GM20431 (cell line): Measurements from ENCODE around the gene ZSCAN5A.
"Not testable (repeated sequence)": the region's sequence is repeated elsewhere in the genome, so short reads cannot be mapped to it uniquely, and the experiment has no call there.

ENCODE experiments used
- in situ Hi-C: fragments of 300-500 bp; cut with MseI, MboI; formaldehyde crosslinking; loops from one replicate; pipeline ENCODE4 v1.15.0; 2020; ENCODE audit warnings: low sequenced_read_pairs; ENCODE audit not compliant: unreplicated experiment

ZSCAN5A gene

DNA sequence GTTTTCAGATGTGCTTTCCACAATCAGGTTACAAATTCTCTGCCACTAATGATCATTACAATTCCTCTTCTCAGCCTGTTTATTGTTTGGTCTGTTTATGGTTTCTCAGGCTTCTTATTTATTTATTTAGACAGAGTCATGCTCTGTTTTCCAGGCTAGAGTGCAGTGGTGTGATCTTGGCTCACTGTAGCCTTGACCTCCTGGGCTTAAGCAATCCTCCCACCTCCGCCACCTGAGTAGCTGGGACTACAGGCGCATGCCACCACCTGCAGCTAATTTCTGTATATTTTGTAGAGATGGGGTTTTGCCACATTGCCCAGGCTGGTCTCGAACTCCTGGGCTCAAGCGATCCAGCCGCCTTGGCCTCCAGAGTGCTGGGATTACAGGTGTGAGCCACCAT is 2.1 kb upstream of the ZSCAN5A start:
- in situ Hi-C loops = no loop called here

GRCh38 chr19:56315077-56315828 is 614 bp upstream of the ZSCAN5A start:
- in situ Hi-C loops = no loop called here

DNA sequence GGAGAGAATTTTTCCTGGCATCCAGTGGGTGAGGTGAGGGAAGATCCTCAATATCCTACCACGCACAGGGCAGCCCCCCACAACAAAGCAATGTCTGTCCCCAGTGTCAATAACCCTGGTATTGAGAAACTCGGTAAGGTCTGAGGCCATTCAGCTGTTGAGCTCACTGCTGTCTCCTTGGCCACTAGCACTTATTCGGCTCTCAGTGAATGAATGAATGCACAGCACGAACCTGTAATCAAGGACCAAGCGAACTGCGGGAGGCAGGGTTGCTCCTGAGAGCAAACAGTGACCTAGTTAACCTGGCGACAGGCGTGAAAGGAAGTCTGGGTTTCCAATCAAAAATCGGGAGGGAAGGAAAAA is 640 bp downstream of the ZSCAN5A start:
- in situ Hi-C loops = no loop called here

DNA sequence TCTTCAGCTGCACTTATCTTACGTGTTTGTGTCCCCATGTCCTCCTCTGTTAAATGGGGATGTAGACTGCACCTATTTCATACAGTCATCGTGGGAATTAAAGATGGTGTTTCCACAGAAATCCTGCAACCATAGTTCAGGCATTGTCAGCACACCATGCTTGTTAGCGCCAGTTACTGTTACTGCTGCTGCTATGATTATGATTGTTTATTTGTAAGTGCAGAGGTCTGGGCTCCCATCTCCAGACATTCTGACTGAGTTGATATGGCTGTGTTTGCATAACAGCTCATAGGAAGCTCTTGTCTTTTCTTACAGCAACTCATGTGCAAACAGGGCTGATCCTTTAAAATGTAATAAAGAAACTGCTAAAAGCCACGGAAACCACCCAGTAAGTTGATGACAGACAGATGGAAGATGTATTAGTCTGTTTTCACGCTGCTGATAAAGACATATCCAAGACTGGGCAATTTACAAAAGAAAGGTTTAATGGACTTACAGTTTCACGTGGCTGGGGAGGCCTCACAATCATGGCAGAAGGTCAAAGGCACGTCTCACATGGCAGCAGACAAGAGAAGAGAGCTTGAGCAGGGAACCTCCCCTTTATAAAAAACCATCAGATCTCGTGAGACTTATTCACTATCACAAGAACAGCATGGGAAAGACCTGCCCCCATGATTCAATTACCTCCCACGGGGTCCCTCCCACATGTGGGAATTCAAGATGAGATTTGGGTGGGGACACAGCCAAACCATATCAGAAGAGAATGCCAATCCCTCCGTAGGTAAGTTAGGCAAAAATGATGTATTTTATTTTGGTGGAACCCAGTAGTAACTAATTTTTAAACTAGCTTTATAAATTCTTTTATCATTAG is 1.6 kb downstream of the ZSCAN5A start:
- in situ Hi-C loops = no loop called here

DNA sequence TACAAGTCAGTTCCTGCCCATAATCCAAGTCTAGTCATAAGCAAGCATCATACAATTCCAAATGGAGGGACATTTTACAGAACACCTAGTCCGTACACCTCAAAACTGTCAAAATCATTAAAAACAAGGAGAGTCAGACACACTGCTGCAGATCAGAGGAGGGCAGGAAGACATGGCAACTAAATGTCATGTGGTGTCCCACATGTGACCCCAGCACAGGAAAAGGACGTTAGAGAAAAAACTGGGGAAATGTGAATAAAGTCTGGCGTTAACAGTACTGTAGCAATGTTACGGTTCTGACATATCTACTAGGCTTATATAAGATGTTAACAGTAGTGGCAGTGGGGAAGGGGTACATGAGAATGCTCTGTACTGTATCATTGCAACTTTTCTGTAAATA is 2.3 kb downstream of the ZSCAN5A start:
- in situ Hi-C loops = no loop called here

GRCh38 chr19:56310462-56310861 is 4.2 kb downstream of the ZSCAN5A start:
- in situ Hi-C loops = no loop called here

DNA sequence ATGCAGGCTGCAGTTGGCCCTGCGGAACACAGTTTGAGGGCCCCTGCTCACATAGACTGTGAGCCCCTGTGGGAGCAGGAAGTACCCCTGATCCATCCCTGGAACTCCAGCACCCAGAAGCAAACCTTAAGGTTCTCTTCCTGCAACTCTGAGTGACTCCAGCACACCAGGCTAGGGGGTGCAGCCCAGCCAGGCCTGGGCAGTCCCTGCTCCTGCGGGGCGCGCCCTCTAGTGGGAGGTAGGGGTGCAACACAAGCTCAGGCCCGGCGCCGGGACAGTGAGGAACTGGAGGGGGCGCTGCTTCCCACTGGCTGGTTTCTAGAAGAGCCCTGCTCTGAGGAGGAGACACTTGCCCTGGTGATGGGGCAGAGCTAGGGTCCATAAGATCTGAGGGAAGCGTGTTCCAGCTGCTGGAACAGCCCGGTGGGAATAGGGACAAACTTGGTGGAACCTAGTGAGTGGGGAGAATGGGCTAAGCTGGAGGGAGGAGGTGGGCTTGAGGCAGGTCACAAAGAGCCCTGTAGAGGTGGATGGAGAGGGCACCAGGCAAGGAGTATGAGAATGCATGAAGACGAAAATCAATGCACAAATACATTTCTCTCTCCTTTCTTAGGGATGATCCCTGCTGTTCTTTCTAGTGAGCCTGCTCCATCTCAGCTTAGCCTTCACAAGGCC is 5.0 kb downstream of the ZSCAN5A start:
- in situ Hi-C loops = no loop called here

DNA sequence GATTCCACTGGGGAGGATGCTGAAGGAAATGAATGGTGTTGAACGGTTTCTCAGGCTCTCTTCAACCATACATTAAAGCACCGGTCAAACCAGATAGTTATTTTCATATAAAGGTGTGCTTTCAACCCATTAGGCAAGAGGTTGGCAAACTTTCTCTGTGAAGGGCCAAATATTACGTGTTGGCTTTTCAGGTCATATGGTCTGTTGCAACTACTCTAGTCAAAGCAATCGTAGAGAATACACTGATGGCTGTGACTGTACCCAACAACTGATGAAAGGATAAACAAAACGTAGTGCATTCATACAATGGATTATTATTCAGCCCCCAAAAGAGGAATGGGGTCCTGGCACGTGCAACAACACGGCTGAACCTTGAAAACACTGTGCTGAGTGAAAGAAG is 5.8 kb downstream of the ZSCAN5A start:
- in situ Hi-C loops = no loop called here

GRCh38 chr19:56307062-56307461 is 7.6 kb downstream of the ZSCAN5A start:
- in situ Hi-C loops = not testable (repeated sequence)

- in situ Hi-C loops = no loop called here
These were observed 8.6 kb downstream of the ZSCAN5A start for GRCh38 chr19:56306016-56306415.

- in situ Hi-C loops = no loop called here
These were observed 10.4 kb downstream of the ZSCAN5A start for GRCh38 chr19:56304243-56304642.

- in situ Hi-C loops = no loop called here
These were observed 12.6 kb downstream of the ZSCAN5A start for GRCh38 chr19:56301886-56302620.

- in situ Hi-C loops = no loop called here
These were observed 13.5 kb downstream of the ZSCAN5A start for GRCh38 chr19:56301155-56301554.

DNA sequence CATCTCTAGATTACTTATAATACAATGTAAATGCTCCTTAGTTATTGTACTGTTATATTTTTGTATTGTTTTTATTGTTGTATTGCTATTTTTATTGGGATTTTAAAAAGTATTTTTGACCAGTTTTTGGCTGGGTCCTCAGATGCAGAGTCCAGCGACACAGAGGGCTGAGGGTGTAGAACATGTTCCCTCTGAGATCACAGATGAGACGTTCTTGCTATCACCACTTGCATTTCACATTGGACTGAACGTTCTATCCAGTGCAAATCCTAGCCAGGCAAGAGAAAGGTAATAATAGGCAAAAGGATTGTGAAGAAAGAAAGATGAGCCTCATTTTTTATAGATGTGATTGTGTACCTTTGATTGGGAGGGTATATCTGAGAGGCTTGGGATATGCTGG is 15.0 kb downstream of the ZSCAN5A start:
- in situ Hi-C loops = no loop called here

DNA sequence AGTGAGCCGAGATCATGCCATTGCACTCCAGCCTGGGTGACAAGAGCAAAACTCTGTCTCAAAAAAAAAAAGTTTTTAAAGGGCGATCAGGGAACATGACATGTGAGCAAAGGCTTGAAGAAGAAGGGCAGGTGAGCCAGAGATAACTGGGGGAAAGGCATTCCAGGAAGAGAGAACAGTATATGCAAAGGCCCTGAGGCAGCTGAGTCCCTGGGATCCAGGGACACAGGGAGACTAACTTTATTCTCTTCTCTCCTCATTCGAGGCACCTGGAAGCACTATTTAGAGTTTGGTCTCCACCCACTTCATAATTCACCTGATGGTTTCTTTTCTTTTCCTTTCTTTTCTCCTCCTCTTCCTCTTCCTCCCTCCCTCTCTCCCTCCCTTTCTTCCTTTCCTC is 17.6 kb downstream of the ZSCAN5A start:
- in situ Hi-C loops = no loop called here

- in situ Hi-C loops = no loop called here
These were observed 18.8 kb downstream of the ZSCAN5A start for GRCh38 chr19:56295531-56296455.

- in situ Hi-C loops = no loop called here
These were observed 20.1 kb downstream of the ZSCAN5A start for GRCh38 chr19:56294549-56294948.

- in situ Hi-C loops = no loop called here
These were observed 22.8 kb downstream of the ZSCAN5A start for GRCh38 chr19:56291867-56292266.

GRCh38 chr19:56290104-56290503 is 24.5 kb downstream of the ZSCAN5A start:
- in situ Hi-C loops = no loop called here
